GM12891 (cell line): ENCODE data around the gene LNX1.

Experiments
- POLR2AphosphoS5 ChIP-seq: IDR thresholded peaks from 2 replicates; pipeline ENCODE4 v1.6.1; 2011; ENCODE audit warnings: low read depth, low read length, control low read depth
- TAF1 ChIP-seq: IDR thresholded peaks from 2 replicates; pipeline ENCODE4 v1.6.1; 2011; ENCODE audit warnings: low read depth, low read length, control low read depth

DNA sequence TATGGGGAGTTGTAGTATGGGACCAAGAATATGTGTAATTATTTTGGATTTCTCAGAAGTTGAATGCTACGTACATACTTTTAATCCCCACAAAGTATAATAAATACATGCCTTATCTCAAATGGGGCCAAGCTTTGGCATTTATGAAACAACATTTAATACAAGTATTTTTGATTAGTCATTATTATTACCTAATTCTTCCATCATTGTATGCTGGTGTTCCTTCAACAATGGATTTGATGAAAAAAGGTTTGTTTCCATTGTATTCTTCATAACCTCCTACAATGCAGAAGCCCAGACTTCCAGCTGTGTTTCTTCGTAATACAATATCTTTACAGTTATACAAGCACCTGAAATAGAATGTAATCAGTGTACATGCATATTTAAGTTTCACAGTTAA is 130.0 kb downstream of the LNX1 start:
- TF ChIP-seq POLR2AphosphoS5 = no peak
- TF ChIP-seq TAF1 = no peak
